NCI-H2081 treated with DMSO at 0.1 percent for 48 hours (cell line): ENCODE measurements around the gene NME4.

Experiments
- DNase-seq: peaks from one replicate; lab custom pipeline; 2025; lab: John Stamatoyannopoulos, UW

The NME4 gene

DNA sequence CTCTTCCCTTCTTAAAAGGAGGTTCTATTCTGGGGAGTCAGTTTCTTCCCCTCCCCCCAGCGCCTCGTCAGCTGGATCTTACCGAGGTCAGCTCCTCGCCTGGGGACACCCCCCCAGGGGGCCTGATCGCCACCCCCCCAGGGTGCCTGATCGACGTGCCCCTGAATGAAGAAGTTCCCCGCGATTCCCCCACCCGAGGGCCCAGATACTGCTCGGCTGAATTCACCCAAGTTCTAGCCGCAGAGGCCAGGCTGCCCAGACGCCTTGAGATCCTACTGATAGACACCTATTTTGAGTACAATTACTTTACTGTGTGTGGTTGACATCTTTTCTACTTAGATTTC lies 29.9 kb downstream of the NME4 start:
- DNase-seq, result no peak

DNA sequence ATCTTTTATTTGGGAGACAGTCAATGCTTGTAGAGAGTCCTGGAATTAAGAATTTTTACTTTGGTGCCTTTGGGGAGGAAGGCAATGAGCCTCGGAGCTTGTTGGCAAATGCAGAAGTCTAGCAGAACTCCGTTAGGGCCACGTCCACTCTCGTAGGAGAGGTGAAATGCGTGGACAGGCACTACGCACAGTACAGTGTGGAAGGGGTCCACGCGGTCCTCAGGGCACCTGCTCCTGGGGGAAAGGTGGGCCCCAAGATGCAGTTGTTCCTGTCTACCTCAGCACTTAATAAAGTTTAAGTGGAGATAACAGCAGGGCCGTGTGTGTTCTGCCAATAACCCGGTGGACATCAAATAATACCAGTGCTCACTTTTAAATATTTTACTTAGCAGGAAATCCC lies 30.3 kb downstream of the NME4 start:
- DNase-seq, result no peak

DNA sequence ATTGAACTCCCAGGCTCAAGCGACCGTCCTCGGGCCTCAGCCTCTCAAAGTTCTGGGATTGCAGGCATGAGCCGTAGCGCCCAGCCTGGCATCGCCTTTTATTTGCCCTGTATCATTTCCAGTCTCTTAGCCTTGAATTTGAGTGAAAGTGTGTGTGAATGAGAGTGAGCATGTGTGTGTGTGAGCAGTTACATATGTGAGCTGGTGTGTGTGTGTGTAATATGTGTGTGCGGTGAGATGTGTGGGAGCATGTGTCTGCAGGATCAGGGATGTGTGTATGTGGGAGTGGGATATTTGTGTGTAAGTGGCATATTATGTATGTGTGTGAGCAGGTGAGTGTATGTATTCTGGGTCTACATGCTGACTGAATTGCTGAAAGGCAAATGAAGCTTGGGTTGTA lies 33.9 kb downstream of the NME4 start:
- DNase-seq, result no peak

DNA sequence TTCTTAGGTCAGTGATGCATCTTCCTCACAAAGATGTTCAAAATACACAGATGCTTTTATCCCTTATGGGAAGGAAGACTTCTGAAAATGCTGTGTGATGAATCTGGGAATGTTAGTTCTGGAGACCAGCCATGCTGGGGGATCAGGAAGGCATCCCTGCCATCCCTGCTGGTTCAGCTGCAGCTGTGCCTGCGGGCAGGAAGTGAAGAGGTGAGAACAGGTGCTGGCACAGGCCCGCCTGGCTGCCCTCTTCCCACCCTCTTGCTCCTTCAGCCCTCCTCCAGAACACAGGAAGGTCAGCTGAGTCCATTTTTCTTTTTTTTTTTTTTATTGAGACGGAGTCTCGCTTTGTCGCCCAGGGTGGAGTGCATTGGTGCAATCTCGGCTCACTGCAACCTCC lies 43.6 kb downstream of the NME4 start:
- no peak for DNase-seq

DNA sequence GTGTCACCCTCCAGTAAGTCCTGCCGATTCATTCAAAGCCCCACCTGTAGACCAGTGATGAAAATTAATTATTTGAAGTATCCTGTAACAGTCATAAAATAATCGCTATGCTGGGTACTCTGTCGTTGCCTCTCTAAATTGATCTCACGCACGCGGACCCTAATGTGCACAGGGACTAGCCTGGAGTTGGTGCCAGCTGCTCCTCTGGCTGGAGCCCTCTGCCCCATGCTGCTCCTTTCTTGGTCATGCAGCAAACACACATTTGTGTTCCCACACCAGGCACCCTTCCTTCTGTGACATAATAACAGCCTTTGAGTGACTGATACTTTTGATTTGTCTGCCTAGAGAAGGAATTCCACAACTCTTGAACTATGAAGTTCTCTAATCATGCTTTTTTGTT lies 44.4 kb downstream of the NME4 start:
- no peak for DNase-seq

DNA sequence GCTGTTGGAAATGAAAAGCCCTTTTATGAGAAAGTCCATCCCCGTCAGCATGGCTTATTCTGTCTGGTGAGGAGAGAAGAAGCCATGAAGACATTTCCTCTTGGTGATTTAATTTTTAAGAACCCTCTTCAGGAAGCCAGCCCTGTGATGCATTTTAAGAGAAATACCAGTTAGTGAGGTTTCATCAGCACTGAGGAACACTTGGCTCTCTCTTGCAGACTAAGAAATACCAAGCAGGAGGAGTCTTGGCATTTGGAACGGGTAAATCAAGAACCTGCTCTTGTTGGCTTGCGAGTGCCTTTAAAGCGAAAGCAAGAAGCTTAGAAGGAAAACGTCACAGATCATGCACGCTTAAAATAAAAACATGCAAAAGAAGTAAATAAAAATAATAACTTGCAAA lies 46.0 kb downstream of the NME4 start:
- DNase-seq, result no peak

DNA sequence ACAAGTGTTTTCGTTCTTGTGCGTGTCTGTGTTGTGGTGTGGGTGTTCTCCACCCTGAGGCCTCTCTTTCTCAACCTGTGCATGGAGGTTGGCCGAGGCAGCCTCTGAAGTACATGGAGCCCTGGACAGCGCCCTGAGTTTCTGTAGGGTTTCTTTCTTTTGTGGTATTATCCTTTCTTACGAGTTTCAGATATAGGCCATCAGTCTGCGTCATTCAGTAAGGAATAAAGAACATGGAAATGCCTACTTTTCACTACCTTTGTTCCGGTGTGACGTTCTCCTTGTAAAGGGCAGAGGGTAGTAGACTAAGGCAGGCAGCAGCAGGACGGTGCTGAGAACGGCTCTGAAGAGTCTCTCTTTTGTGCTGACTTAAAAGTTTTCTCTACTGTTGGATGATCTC lies 47.0 kb downstream of the NME4 start:
- DNase-seq, result no peak

DNA sequence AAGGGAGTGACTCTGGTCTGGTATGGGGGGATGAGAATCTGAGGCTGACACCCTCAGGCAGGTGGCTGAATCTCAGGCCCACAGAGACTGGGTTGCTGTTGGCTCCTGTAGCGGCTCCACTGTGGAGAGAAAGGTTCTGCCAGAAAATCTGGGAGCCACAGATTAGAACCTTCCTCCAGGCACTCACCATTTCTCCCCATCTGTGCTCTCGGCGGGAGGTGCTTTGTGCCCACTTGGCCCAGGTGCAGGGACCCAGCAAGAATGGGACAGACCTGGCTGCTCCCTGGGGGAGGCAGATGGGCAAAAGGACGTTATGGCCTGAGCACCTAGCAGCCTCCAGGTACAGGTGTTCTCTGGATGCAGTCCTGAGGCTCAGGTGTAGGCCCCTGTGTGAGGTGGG lies 48.6 kb downstream of the NME4 start:
- DNase-seq, result no peak
